CD4-positive, alpha-beta T cell (primary cell): ENCODE results near the gene TBC1D2B. TPM values are rescaled to one million over a fixed set of nuclear protein-coding genes. Genes with fewer than 3 reads are reported as not detected.

ENCODE experiments used
- ATAC-seq: fragments of 200-7000 bp; cut with Tn5 transposase; one replicate; pipeline ENCODE4 v1.10.0; 2022; ENCODE audit warnings: mild to moderate bottlenecking; ENCODE audit not compliant: poor library complexity
- CTCF ChIA-PET: fragments of 350-600 bp; sonication (Branson Sonifier 250); formaldehyde crosslinking; loops from one replicate; lab custom pipeline; 2021; ENCODE audit warnings: antibody characterized with exemption, inconsistent platforms; lab: Charles Lee
- POLR2A ChIA-PET: fragments of 350-600 bp; sonication (Branson Sonifier 250); formaldehyde crosslinking; loops from one replicate; lab custom pipeline; 2021; ENCODE audit warnings: antibody characterized with exemption, inconsistent platforms; lab: Charles Lee
- DNase-seq, 14 experiments: peaks; one replicate each; pipeline ENCODE4 v3.0.0-alpha.2; 2013 to 2020; ENCODE audit warnings: mixed read lengths in 2 of 14
- H3K27ac ChIP-seq, 2 donors: one replicate each; pipeline versions ENCODE4 v1.5.1 to v1.7.0; 2013; ENCODE audit warnings: low read length in 2 of 2, low read depth in 1 of 2, mild to moderate bottlenecking in 1 of 2
- H3K27me3 ChIP-seq, 2 experiments: 1 replicate in 1 of 2; 2 replicates in 1 of 2; pipeline versions ENCODE4 v1.6.1 to v1.7.0; 2013; ENCODE audit warnings: low read length in 2 of 2, control low read depth in 1 of 2, mild to moderate bottlenecking in 1 of 2, moderate library complexity in 1 of 2; ENCODE audit not compliant: insufficient read depth in 2 of 2, control insufficient read depth in 1 of 2
- H3K36me3 ChIP-seq: one replicate; pipeline ENCODE4 v1.6.1; 2013; ENCODE audit warnings: low read length, control low read depth; ENCODE audit not compliant: insufficient read depth
- H3K4me1 ChIP-seq: one replicate; pipeline ENCODE4 v1.6.1; 2013; ENCODE audit warnings: low read length, control low read depth; ENCODE audit not compliant: insufficient read depth
- H3K4me3 ChIP-seq: one replicate; pipeline ENCODE4 v1.5.1; 2013; ENCODE audit warnings: mild to moderate bottlenecking, low read length, moderate library complexity
- H3K9me3 ChIP-seq, 2 experiments: 1 replicate in 1 of 2; 2 replicates in 1 of 2; pipeline versions ENCODE4 v1.6.1 to v1.7.0; 2013; ENCODE audit warnings: low read length in 2 of 2, mild to moderate bottlenecking in 2 of 2, control low read depth in 1 of 2, moderate library complexity in 1 of 2; ENCODE audit not compliant: control insufficient read depth in 1 of 2, insufficient read depth in 1 of 2
- H3K27ac Mint-ChIP-seq: one replicate; pipeline ENCODE4 v1.8.0; 2020; ENCODE audit warnings: mixed read lengths
- H3K27me3 Mint-ChIP-seq: one replicate; pipeline ENCODE4 v1.8.0; 2021; ENCODE audit warnings: mixed read lengths
- H3K36me3 Mint-ChIP-seq: one replicate; pipeline ENCODE4 v1.8.0; 2021; ENCODE audit warnings: low read depth, mixed read lengths
- H3K4me1 Mint-ChIP-seq: one replicate; pipeline ENCODE4 v1.8.0; 2021; ENCODE audit warnings: low read depth, mixed read lengths
- H3K4me3 Mint-ChIP-seq: one replicate; pipeline ENCODE4 v1.8.0; 2020; ENCODE audit warnings: mild to moderate bottlenecking, mixed read lengths
- H3K9me3 Mint-ChIP-seq: one replicate; pipeline ENCODE4 v1.8.0; 2020; ENCODE audit warnings: mixed read lengths
- intact Hi-C, 2 experiments: fragments of 100-400 bp; cut with DNase I in 1 of 2; cut with micrococcal nuclease in 1 of 2; formaldehyde crosslinking; loops; one replicate each; pipeline versions ENCODE4 v1.15.1 to v1.9.0; 2023 to 2025; cut with DNase I, micrococcal nuclease
- total RNA-seq, 174 experiments: library from RNA in 2 of 174; stranded (reverse) in 2 of 174; gene quantifications; one replicate each; pipeline ENCODE4 v1.2.3 and lab custom pipeline; 2021 to 2026
- TF ChIP-seq, protein P1 (sequence below): fragments of 200-600 bp; IDR thresholded peaks from one replicate; pipeline ENCODE4 v1.8.0; 2022; ENCODE audit warnings: antibody characterized with exemption, mild to moderate bottlenecking

Gene TBC1D2B
- total RNA-seq, 2 experiments from 2014 or later, result 89.3 to 97.6 TPM

DNA sequence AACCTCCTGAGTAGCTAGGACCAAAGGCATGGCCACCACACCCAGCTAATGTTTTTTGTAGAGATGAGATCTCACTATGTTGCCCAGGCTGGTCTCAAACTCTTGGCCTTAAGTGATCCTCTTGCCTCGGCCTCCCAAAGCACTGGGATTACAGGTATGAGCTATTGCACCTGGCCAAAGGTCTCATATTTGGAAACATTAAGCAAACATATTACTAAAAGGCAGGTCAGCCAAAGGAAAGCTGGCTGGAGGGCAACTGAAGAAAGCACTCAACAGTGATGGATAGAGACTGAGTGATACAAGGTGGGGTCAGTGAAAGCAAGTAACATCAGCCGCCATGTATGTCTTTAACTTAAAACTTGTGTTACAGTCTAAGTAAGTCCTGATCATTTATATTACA is 57.5 kb downstream of the TBC1D2B start:
- Mint-ChIP-seq H3K9me3 (no peaks in the 10 kb centered on the region), H3K27ac (peak overlapping the region; percentile 31), H3K4me1 (peaks cover 33% of the 10 kb centered on the region), H3K27me3 (no peaks in the 10 kb centered on the region), H3K36me3 (peaks cover 87% of the 10 kb centered on the region), H3K4me3 (no peak overlapping the region)
- Histone ChIP-seq H3K4me3 (no peak overlapping the region), H3K9me3 (no peaks in the 10 kb centered on the region), H3K4me1 (peaks cover 4% of the 10 kb centered on the region), H3K36me3 (peaks cover 69% of the 10 kb centered on the region), H3K27me3 (no peaks in the 10 kb centered on the region), H3K27ac (no peak overlapping the region)
- ChIA-PET CTCF (interaction anchor here (0.8 kb wide), 1 partner anchor 9 kb away, joined by 3 read pairs; no protein-coding TSS in a partner anchor), POLR2A (interaction anchor here (2.1 kb wide), 1 partner anchor 14 kb away, joined by 11 read pairs; no protein-coding TSS in a partner anchor)
- ATAC-seq, result no peak
- intact Hi-C loops, result no loop called here
- TF ChIP-seq, protein P1, sequence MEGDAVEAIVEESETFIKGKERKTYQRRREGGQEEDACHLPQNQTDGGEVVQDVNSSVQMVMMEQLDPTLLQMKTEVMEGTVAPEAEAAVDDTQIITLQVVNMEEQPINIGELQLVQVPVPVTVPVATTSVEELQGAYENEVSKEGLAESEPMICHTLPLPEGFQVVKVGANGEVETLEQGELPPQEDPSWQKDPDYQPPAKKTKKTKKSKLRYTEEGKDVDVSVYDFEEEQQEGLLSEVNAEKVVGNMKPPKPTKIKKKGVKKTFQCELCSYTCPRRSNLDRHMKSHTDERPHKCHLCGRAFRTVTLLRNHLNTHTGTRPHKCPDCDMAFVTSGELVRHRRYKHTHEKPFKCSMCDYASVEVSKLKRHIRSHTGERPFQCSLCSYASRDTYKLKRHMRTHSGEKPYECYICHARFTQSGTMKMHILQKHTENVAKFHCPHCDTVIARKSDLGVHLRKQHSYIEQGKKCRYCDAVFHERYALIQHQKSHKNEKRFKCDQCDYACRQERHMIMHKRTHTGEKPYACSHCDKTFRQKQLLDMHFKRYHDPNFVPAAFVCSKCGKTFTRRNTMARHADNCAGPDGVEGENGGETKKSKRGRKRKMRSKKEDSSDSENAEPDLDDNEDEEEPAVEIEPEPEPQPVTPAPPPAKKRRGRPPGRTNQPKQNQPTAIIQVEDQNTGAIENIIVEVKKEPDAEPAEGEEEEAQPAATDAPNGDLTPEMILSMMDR, result no peak
- DNase-seq, result no peak

DNA sequence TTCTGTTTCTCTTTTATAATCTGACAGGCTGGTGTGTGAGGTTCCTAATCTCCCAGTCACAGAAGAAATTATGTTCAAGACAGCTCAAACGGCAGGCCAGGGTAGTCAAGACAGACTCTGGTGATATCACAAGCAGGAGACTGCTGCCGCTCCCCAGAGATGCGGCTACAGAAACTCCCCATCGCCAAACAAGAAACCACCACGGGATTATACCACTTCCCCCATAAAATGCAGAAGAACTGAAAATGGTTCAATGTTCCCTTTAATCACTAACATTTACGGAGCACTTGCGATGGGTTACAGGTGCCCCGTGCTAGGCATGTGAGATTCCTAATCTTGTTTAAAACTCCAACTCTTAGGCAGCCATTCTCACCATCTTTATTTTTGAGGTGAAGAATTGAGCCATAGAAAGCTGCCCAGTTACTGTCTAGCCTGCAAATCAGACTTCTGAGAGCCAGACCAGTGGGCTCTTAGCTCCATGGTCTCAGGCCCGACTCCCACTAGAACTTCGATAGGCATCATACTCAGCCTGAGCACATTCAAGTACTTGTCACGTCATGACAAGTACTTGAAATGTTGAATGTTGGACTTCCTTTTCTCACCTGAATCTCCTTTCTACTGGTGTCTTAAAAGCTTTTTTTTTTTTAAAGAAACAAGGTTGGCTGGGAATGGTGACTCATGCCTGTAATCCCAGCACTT is 58.4 kb downstream of the TBC1D2B start:
- intact Hi-C loops, result no loop called here
- TF ChIP-seq, protein P1, result no peak

DNA sequence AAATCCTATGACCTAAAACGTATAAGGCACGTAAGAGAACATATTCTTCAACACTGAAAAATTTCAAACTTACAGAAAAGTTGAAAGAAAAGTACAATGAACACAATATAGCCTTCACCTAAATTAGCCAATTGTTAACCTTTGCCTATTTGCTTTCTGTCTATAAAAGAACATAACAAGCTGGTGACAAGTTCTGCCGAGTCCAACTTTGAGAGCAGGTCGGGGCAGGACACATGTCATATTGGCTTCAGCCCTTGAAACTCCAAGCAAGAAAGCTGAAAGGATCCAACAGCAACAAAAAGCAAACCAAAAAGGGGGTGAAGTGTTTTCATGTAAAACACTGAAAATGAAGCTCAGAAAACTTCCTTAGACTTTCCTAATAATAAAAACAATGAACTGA is 59.1 kb downstream of the TBC1D2B start:
- no peak for ATAC-seq
- intact Hi-C loops, result no loop called here

More for the DNA sequence above, 58.4 kb downstream of the TBC1D2B start:
- Histone ChIP-seq H3K4me1 (peaks cover 4% of the 10 kb centered on the region), H3K36me3 (peaks cover 68% of the 10 kb centered on the region), H3K27me3 (no peaks in the 10 kb centered on the region), H3K9me3 (no peaks in the 10 kb centered on the region), H3K4me3 (no peak overlapping the region), H3K27ac (no peak overlapping the region)
- ATAC-seq (peak; percentile 73), DNase-seq (peak in 3 of 14 experiments; percentile 36 to 62 (median 57))
- peaks cover 33% of the 10 kb centered on the region for H3K4me1 Mint-ChIP-seq
- H3K27ac Mint-ChIP-seq, result peak overlapping the region; percentile 73
- POLR2A ChIA-PET, result interaction anchor here (0.5 to 2.1 kb wide), 6 partner anchors 15 to 630 kb away, joined by 3 to 11 read pairs (median 3); no protein-coding TSS in a partner anchor
- CTCF ChIA-PET, result interaction anchor here (0.8 to 2.7 kb wide), 6 partner anchors 8 to 112 kb away, joined by 3 to 8 read pairs (median 3); partner anchors contain the start of gene CIB2
- no peaks in the 10 kb centered on the region for H3K27me3 Mint-ChIP-seq
- no peak overlapping the region for H3K4me3 Mint-ChIP-seq
- peaks cover 87% of the 10 kb centered on the region for H3K36me3 Mint-ChIP-seq
- H3K9me3 Mint-ChIP-seq, result no peaks in the 10 kb centered on the region

More for the DNA sequence above, 59.1 kb downstream of the TBC1D2B start:
- Mint-ChIP-seq H3K9me3 (no peaks in the 10 kb centered on the region), H3K27ac (peak overlapping the region; percentile 73), H3K4me1 (peaks cover 33% of the 10 kb centered on the region), H3K36me3 (peaks cover 87% of the 10 kb centered on the region), H3K27me3 (no peaks in the 10 kb centered on the region), H3K4me3 (no peak overlapping the region)
- DNase-seq, result no peak
- Histone ChIP-seq H3K4me1 (peaks cover 4% of the 10 kb centered on the region), H3K27ac (no peak overlapping the region), H3K9me3 (no peaks in the 10 kb centered on the region), H3K4me3 (no peak overlapping the region), H3K27me3 (no peaks in the 10 kb centered on the region), H3K36me3 (peaks cover 68% of the 10 kb centered on the region)
- ChIA-PET POLR2A (interaction anchor here (0.8 to 2.1 kb wide), 4 partner anchors 15 to 90 kb away, joined by 3 to 11 read pairs (median 4); no protein-coding TSS in a partner anchor), CTCF (interaction anchor here (1.2 to 2.7 kb wide), 4 partner anchors 18 to 112 kb away, joined by 3 to 8 read pairs (median 4); partner anchors contain the start of gene CIB2)
- TF ChIP-seq, protein P1, result no peak
